HG03565 (cell line): ENCODE measurements around the gene CLDN24.
A peak's percentile ranks its signal among the peaks of the same experiment; 100 is the strongest.

ENCODE experiments used
- ATAC-seq: cut with Tn5 transposase; IDR thresholded peaks from one replicate; pipeline ENCODE4 v1.9.1; 2021; ENCODE audit warnings: mild to moderate bottlenecking, moderate library complexity; ENCODE audit not compliant: unreplicated experiment

The CLDN24 gene

DNA sequence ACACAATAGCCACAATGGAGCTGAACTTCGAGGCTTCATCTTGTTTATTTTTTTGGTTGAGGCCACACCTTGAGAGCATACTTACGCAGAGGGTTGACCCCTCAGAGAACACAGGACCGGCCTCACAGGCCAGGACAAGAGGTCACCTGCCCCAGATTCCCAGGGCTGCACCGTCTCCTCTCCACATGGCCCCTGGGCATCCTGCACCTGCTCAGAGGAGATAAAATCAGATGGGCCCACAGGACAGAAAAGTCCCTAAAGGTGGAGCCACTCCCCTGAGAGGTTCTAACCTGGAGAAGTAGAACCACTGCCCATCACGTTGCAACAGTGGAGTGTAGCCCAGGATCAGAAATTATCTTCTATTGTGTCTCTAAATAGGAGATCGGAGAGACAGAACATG lies 1.1 kb upstream of the CLDN24 start:
- no peak for ATAC-seq

DNA sequence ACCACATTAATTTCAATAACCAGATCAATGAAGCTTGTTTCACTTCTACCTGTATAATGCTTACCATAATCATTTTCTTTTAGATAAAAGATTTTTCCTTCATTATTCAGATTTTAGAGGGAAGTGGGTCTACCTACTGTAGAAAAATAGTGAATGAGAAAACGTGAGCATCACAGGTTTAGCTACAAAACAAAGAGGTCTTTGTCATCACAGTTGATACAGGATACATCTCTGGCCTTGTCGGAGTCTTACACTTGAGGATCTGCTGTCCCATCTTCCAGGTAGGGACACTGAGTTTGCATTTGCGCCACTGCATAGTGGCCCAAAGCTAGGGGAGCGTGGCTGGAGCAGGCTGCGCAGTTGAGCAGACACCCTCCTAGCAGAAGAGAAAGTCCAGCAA lies 710 bp downstream of the CLDN24 start:
- ATAC-seq: no peak

DNA sequence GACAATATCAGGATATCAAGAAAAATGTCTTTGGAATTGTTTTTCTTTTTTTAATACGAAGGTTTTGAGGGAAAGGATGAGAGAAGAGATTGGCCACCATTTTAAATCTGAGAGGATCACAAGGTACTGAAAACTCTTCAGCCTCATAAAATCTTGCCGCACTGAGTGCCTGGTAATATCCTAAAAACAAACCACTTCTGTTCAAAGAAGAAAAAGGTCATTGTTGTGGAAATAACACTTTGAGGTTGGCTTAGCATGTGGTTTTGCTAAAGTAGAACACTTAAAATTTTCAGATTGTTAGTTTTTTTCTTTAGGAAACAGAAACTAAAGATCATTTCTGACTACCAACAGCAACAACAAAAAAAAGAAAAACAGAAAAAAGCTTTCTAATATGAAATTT lies 1.1 kb downstream of the CLDN24 start:
- ATAC-seq: no peak

DNA sequence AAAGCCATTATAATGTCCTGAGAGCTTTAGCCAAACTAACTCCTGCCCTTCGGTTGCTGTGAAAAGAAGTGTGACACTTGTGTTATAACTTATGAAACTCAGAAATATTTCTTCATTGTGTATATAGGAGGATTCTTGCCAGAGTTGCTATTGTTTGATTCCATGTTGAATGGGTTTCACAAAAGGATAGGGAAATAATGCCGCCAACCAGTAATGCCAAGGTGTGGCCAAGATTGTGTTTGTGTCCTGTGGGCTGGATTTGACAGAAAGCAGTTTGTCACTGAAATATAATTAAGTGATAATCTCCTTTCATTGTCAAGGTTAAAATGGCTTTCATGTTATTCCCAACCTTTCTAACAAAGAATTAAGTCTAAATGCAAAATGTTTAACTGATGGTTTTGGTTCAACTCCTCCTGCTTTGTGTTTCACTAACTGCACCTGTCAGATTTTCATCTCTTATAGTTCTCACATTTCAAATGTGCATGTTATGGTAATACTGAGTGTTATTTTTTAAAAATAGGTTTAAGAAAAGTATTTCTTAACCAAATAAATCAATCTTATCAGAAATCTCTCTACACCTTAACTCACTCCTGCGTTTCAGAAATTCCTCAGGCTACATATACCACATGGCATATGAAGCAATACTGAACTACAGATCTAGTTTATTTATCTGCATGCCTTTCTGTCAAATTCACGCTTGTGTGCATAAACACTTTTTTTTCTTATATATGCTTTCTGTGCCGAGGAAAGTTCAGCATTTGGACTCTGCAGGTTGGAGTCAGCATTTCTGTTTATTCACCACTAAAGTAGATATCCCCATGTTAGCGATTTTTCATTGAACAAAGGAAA lies 1.8 kb downstream of the CLDN24 start, which contains the start of gene CLDN22:
Gene CLDN22 (minus strand): TSS at position 66 of the 849 bp plus-strand sequence. CDS start 58 bp downstream, at position 8.
- ATAC-seq: no peak

DNA sequence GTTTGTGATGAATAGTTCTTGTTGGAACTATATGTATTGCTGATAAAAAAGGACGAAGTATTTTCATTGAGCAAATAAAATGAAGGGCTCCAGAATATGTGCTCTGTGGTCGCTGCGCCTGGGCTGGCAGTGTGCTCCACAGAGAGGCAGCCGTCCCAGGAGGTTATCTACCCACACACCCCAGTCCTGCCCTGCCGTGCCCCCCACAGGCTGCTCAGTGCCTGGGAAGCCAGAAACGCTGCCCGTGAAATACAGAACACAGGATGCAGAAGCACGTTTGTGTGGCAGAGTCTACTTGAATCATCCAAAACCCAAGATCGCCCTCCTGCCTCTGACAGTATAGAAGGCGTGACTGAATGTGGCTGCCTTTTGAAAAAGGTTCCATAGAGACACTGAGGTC lies 3.6 kb downstream of the CLDN24 start:
- ATAC-seq: no peak

DNA sequence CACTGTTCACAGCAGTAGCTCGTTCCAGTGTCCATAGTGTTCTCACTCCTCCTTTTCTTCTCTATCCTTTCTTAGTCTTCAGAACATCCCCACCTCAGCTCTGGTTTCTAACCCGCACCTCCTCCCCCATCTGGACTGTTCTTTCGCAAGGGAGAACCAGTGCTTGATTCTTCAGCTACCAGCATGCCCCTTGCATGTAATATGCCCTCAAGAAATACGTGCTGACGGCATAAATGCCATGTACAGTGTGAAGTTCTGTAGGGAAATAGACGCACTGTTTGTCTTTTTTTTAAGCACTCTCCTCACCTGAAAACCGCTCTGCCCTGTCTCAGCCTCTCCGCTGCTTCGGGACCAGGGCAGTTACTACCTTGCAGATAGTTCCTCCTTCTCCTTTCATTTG lies 7.4 kb downstream of the CLDN24 start:
- no peak for ATAC-seq

DNA sequence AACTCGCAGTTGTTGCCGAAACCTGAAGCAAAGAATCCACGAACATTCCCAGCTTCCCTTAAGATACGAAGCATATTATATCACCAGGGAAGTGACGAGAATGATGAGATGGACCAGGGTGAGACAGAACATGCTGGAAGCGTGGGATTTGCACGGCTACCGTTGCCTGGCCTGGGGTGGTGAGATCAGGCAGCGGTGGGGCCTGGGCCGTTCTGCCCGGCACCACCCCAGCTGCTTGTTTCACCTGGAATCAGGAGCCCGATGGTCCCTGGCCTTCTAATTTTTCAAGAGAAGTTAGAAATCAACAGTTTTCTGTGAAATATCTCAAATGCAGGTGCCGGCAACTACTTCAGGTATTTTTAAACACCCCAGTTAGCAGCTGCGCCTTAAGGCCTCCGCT lies 7.9 kb downstream of the CLDN24 start:
- ATAC-seq: no peak

DNA sequence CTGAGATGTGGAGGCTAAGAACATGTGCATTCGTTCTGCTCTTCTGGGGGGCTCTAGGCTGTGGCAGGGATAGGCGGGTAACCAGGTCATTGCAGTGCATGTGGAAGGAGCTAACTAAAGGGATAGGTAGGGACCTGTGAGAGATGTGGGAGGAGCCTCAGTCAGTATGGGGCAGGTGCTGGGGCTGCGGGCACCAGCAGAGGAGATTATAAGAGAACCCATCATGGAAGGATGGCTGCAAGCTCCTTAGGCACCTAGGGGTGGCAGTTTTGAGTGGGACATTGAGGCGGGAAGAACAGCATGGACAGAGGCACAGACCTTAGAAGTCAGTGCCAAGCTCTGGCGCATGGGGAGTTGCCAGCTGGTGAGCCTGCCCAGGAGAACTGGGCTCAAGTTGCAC lies 9.4 kb downstream of the CLDN24 start:
- ATAC-seq: no peak

DNA sequence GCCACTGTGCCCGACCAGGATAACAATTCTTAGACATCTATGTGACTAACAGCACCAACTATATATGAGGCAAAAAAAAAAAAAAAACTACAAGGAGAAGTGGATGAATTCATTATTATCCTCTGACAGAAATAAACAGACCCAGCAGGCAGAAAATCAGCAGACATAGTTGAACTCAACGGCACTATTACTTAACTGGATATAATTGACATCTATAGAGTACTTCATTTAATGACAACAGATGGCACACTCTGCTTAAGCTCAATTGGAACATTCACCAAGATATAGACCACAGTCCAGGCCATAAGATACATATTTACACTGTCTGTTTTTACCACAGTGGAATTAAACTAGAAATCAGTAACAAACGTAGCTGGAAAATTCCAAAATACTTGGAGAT lies 15.4 kb downstream of the CLDN24 start:
- ATAC-seq: no peak

DNA sequence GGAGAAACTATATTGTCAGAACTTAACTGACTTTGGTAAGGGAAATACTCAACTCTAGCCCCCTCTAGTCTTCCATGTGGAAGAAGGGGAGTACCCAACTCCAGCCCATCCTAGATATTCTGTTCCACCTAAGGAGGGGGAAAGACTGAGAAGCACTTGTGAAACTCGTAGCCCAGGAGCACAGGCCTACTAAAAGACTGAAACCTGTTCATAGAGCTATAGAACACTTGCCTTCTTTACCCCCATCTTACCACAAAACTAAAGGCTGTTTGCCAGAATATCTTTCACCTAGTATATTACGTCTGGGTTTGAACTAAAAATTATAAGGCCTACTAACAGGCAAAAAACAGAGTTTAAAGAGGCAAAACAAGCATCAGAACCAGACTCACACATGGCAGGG lies 17.7 kb downstream of the CLDN24 start:
- ATAC-seq: no peak

DNA sequence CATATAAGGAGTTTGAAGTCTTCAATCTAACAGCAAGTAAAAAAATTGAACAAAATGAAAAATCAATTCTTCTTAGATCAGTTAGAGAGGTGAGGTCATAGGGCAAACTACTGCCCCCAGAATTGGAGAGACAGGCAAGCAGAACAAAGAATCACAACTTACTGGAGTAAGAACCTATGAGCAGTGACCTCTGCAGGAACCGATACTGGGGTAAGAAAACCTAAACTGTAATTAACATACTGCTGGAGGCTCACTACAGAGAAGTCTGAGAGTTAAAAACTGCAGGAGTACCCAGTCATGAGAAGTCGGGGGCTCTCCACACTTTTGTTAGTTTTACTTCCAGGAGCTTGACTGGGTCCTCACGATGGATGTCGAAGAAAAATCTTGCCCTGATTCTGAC lies 18.2 kb downstream of the CLDN24 start:
- peak; percentile 39 for ATAC-seq

DNA sequence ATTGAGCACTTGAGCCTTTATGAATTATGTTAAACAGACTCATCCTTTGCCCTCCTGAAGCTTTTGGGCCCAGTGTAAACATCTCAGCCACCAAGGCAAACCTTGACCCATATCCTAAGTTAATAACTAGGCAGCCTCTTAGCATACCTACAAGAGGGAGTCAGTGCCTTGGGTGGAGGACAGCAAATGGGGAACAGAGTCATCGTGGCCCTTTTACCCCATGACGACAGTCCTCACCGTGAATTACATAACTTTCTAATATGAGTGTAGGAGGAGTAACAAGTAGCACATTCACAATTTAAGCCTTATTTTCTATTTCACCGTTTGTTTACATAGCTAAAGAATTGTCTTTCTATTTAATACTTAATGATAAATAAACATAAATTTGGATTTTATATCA lies 18.9 kb downstream of the CLDN24 start:
- no peak for ATAC-seq

DNA sequence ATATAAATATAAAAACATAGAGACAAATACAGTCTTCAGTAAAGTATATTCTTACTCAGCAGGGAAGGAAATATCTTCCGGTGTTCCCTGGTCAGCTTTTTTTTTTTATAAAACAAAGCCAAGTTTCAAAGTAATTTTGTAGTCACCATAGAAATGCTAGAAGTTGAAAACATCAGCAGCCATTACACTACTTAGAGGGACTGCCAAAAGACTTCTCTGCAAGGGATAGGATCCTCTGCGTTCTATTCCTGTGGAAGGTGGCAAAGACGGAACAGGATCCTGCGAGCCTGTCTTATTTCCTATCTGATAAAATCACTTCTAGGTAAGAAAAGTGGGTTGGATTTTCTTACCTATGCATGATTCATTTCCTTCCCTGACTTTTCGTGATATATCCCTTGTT lies 21.6 kb downstream of the CLDN24 start:
- ATAC-seq: no peak

DNA sequence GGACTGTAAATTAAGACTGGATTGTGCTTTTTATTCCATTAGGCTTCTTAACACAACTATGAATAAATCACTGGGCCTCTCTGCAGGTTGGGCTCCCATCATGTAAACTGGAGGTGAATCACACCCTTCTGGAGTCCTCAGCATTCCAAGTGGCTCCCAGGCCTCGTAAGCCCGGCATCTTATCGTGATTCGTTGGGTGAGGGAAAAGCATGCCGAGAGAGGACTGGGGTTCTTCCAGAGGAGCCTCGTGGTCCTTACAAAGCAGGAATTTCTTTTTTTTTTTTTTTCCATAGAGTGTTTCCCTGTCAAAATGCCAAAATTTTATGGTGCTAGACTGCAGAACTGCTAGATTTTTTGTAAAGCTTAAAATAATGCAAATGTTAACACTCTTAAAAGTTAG lies 22.2 kb downstream of the CLDN24 start:
- ATAC-seq: no peak

DNA sequence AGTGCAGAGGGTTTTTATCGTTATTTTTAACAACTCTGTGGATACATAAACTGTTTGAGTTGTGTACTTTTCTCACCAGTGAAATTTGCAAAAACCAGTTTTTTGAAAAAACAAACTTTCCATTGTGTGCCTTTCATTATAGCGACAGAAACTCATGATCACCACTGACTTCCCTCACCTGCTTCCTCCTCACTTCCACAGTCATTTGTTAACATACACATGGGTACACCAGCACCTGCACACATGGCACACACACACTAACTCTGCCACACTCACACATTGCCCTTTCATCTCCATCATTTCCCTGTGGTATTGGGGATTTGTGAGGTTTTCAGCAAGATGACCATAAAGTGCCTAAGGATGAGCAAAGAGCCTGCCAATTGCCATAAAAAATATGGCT lies 22.8 kb downstream of the CLDN24 start:
- ATAC-seq: no peak

DNA sequence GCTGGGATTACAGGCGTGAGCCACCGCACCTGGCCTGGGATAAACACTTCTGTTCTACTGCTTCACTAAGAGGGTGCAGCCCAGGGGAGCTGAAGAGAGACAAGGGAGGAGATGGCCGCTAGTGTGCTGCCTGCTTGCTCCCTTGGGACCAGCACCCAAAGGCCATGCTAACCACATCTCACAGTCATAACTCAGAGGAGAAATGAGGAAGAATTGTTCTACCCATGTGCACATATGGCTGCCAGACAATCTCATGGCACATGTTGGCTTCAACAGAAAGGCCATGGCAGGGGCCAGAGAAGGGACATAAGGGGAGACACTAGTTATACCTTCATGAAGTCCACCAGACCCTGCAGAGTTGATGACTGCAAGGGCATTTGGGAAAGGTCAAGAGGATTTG lies 24.6 kb downstream of the CLDN24 start:
- ATAC-seq: peak; percentile 79

DNA sequence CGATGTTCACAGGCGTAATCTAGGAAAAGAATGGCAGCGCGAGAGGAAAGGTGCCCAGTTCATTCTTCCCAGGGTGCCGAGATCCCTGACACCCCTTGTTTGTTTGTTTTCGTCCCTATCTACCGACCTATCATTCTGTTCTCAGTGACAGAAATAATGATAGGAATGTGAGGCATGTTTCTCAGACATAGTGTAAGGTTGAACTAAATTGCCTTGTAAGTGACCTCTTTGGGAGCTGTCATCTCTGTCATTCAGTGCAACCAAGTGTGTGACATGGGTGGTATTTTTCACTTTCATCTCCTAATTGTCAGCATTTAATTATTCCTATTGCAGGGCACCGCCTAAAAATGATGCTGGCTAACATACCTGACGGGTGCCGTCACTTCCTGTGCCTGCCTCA lies 26.5 kb downstream of the CLDN24 start:
- ATAC-seq: no peak

DNA sequence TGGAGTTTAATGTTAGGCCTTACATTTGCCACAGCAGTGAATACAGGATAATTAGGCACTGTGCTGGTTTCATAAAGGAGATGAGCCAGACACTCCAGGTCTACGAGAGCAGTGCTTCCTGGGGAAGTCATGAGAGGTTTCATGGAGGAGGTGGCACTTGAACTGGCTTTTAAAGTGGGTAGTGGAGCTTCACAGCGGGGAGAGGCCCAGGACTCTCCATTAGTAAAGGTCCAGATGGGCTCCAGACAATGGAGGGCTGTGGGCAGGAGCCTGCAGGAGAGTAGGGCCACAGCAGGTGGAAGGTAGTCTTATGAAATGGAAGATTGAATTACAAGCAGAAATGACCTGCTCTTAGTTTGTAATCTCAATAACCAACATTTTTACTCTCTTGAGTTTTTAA lies 31.2 kb downstream of the CLDN24 start:
- ATAC-seq: no peak

DNA sequence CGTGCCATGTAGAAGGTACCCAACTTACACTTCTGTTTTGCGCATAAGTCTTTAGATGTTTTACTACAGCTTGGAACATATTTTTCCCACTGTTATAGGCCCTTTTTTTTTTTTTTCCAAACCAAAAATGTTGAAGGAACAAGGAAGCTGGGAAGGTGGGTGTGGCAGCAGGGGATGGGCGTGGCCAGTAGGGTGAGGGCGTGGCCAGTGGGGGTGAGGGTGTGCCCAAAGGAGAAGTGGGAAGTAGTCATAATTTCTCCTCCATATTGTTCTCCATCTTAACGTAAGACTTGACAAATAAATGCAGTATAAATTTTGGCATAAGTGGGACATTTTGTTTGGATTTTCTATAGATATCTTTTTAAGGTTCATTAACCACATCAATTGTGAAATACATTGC lies 32.5 kb downstream of the CLDN24 start:
- ATAC-seq: no peak

DNA sequence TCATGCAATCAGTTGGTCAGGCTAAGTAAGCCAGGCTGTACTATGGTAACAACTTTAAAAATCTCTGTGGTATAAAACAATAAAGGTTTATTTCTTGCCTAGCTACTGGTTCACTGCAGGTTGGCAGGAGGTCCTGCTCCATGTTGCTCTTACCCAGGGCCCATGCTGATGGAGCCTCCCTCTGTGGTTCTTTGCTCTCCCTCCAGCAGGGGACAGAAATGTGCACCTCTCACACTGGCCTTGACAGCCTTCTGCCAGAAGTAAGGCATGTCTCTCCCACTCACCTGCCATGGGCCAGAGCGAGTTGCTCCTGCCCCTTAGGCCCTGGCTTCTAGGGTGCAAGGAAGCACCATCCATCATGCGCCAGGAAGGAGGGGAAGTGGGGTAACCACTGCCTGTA lies 33.3 kb downstream of the CLDN24 start:
- ATAC-seq: no peak

DNA sequence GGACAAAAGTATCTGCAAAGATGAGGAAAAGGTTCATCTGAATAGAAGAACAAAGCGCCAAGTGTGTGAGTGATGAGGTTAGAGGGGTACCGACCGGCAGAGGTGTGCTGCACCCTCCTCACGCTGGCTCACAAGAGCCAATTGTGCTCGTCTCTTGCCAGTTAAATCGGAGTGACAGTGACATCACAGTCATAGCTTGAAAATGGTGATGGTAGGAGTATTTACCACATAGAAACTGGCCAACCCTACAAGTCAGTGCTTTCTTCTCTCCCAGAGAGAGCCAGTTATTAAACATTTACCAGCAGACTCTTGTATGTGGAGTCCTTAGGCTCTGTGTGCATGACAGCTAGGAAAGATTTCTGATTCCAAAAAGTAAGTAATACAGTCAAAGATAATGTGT lies 34.5 kb downstream of the CLDN24 start:
- peak; percentile 52 for ATAC-seq

DNA sequence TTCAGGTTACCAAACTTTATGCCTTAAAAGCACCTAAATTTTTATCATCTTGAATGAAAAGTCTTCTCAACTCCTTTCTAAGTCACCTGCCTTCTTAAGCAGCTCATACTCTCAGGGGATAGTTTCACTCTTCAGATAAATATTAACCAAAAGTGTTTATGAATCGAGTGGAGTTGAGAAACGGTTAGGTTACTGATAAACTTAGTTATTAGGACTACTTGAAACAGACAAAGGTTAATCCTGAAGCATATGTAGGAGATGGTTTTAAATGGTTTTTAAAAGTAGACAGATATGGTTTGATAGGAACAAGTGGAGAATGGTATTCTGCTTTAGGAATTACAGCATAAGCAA lies 34.9 kb downstream of the CLDN24 start:
- ATAC-seq: peak; percentile 54
